Muscle of leg (tissue), 16 donors: ENCODE data around the gene SFR1. TPM values are rescaled to one million over a fixed set of nuclear protein-coding genes. Genes with fewer than 3 reads are reported as not detected.

ENCODE experiments used
- DNase-seq: peaks from one replicate; pipeline ENCODE4 v3.0.0; 2013
- H3K27ac ChIP-seq: one replicate; pipeline ENCODE4 v1.5.1; 2013; ENCODE audit warnings: mild to moderate bottlenecking, low read length, control low read depth
- H3K27me3 ChIP-seq: one replicate; pipeline ENCODE4 v1.6.1; 2013; ENCODE audit warnings: low read length; ENCODE audit not compliant: control insufficient read depth, insufficient read depth
- H3K36me3 ChIP-seq: one replicate; pipeline ENCODE4 v1.6.1; 2013; ENCODE audit warnings: low read length; ENCODE audit not compliant: control insufficient read depth, insufficient read depth
- H3K4me1 ChIP-seq: one replicate; pipeline ENCODE4 v1.6.1; 2013; ENCODE audit warnings: low read length; ENCODE audit not compliant: control insufficient read depth, insufficient read depth
- H3K4me3 ChIP-seq: one replicate; pipeline ENCODE4 v1.5.1; 2013; ENCODE audit warnings: low read length, control low read depth
- H3K9me3 ChIP-seq: replicated peaks from 2 replicates; pipeline ENCODE4 v1.6.1; 2013; ENCODE audit warnings: low read depth, low read length; ENCODE audit not compliant: control insufficient read depth
- WGBS: methylation state at CpG from one replicate; pipeline ENCODE4 v1.1.5; 2013; ENCODE audit warnings: missing lambda C conversion rate; ENCODE audit not compliant: insufficient coverage; 5-methylcytosine and 5-hydroxymethylcytosine counted together
- long read RNA-seq, 11 donors: transcript quantifications; one replicate each; lab custom pipeline, GENCODE V29; 2026
- polyA plus RNA-seq, 8 donors: library from polyadenylated mRNA; unstranded; fragments of 120-200 nt; gene quantifications; one replicate each; pipeline versions ENCODE4 v1.2.1 to v1.2.3, GENCODE V29; 2013; ENCODE audit warnings: inconsistent platforms in 1 of 8, low replicate concordance in 1 of 8; ENCODE audit not compliant: insufficient read length in 8 of 8, insufficient read depth in 1 of 8
- total RNA-seq: library from RNA; stranded (reverse); fragments of 120-200 nt; gene quantifications from one replicate; pipeline ENCODE4 v1.2.4, GENCODE V29; 2013

The SFR1 gene, protein sequence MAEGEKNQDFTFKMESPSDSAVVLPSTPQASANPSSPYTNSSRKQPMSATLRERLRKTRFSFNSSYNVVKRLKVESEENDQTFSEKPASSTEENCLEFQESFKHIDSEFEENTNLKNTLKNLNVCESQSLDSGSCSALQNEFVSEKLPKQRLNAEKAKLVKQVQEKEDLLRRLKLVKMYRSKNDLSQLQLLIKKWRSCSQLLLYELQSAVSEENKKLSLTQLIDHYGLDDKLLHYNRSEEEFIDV
- 6.6 TPM for total RNA-seq
- polyA plus RNA-seq, result 1 to 10 TPM; 5.1 to 7.0 (median 5.8) TPM
- long read RNA-seq, donor 1, result 0 reads
- long read RNA-seq, donor 2, partial matches to known transcripts, result 0 of 1 reads
- long read RNA-seq, donor 2, other reads (novel, unspliced or antisense), result 0 of 1 reads
- long read RNA-seq, donor 3, partial matches to known transcripts, result 0 of 4 reads
- long read RNA-seq, donor 3, other reads (novel, unspliced or antisense), result 0 of 4 reads
- long read RNA-seq, donor 4, result 0 reads
- long read RNA-seq, donor 5, partial matches to known transcripts, result 0 of 6 reads
- long read RNA-seq, donor 5, other reads (novel, unspliced or antisense), result 0 of 6 reads
- long read RNA-seq, donor 6, partial matches to known transcripts, result 0 of 4 reads
- long read RNA-seq, donor 6, other reads (novel, unspliced or antisense), result 0 of 4 reads
- long read RNA-seq, donor 7, transcript SFR1-202 (4 exons, 1,503 nt), result major isoform, 6 of 7 reads
- long read RNA-seq, donor 7, partial matches to known transcripts, result 0 of 7 reads
- long read RNA-seq, donor 7, other reads (novel, unspliced or antisense), result 0 of 7 reads
- long read RNA-seq, donor 8, partial matches to known transcripts, result 0 of 2 reads
- long read RNA-seq, donor 8, other reads (novel, unspliced or antisense), result 0 of 2 reads
- long read RNA-seq, donor 9, partial matches to known transcripts, result 0 of 2 reads
- long read RNA-seq, donor 9, other reads (novel, unspliced or antisense), result 0 of 2 reads
- long read RNA-seq, donor 10, partial matches to known transcripts, result 0 of 3 reads
- long read RNA-seq, donor 10, other reads (novel, unspliced or antisense), result 0 of 3 reads
- long read RNA-seq, donor 11, partial matches to known transcripts, result 0 of 3 reads
- long read RNA-seq, donor 11, other reads (novel, unspliced or antisense), result 0 of 3 reads

DNA sequence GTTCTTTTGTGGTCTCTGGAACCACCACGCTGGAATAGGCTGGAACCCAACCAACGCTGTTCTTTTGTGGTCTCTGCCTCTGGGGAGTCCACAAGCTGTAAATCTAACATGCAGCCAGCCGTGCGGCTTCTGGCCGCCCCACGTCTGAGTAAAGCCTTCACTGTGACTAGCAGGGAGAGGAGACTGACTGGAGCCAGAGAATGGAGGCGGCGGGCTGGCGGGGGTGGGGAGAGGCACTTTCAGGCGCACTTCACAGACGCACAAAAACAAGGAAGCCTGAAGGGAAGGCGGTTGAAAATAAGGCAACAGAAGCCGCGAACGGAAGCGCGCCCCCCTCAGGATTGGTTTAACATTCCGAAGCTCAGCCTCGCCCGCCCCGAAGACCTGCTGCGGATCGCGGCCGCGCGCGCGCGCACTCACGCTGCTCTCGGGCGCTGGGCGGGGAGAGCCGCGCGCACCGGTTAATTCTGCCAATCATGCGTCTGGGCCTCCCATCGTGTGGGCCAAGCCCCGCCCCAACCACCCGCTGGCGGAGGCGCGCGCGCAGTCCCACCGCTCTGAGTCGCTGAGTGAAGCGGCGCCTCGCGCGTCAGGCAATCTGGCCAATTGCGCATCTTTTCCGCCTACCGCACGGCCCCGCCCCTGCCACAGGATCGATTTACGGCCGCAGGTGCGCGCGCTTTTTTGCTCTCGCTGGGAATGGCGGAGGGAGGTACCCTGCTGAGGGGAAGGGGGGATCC lies at the start of gene SFR1:
Gene SFR1 (plus strand): TSS at position 687 of the 740 bp plus-strand sequence. CDS start 13 bp downstream, at position 700.
- no peaks in the 10 kb centered on the region for H3K27me3 ChIP-seq
- peaks cover 4% of the 10 kb centered on the region for H3K4me1 ChIP-seq
- under 1% methylated on average over 66 of the region's 67 CpGs for WGBS
- peak within 1 kb of the TSS; percentile 97 for H3K27ac ChIP-seq
- no peaks in the 10 kb centered on the region for H3K9me3 ChIP-seq
- peak; percentile 100 for DNase-seq
- H3K4me3 ChIP-seq, result peak within 1 kb of the TSS; percentile 83
- H3K36me3 ChIP-seq, result no peaks in the 10 kb centered on the region

DNA sequence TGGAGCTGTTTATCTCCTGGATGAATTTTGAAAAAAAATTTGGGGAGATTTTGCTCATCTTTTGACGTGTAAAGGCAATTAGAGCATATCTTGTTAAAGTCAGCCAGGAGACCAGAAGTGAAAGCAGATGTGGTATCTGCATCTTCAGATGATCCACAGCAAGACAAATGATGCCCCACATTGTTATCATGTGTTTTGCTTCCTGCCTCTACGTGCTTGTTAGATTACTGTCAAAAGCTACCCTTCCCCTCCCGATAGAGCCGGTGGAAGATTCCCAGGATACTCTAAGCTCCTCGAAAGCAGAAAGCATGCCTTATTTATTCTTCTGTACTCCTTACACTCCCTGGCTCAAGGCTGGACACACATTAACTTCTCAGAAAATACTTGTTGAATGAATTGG lies 49.2 kb upstream of the SFR1 start:
- peaks cover 2% of the 10 kb centered on the region for H3K27me3 ChIP-seq
- no peak overlapping the region for H3K4me3 ChIP-seq
- no peak for DNase-seq
- peaks cover 5% of the 10 kb centered on the region for H3K4me1 ChIP-seq
- WGBS, result 50% methylated on average over 4 of the region's 5 CpGs
- no peaks in the 10 kb centered on the region for H3K36me3 ChIP-seq
- H3K27ac ChIP-seq, result no peak overlapping the region
- H3K9me3 ChIP-seq, result no peaks in the 10 kb centered on the region

DNA sequence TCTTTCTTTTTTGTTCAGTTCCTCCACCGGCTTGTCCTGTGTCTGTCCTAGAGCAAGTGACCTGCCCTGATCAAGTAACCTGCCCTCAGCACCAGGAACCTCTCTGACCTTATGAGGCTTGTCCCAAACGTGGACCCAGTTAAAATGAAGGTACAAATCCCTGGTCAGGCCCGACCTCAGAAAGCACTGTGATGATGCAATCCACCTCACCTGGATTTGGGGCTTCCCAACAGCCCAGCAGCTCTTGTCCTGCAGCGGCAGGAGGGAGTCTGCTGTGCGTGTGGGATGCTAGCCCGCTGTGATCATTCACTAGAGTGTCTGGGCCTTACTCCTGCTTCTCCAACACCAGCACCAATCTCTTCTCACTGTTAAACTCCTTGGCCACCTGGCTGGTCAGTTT lies 47.5 kb upstream of the SFR1 start:
- 82% methylated on average over 5 of the region's 6 CpGs for WGBS
- H3K9me3 ChIP-seq, result no peaks in the 10 kb centered on the region
- peaks cover 5% of the 10 kb centered on the region for H3K4me1 ChIP-seq
- no peak overlapping the region for H3K4me3 ChIP-seq
- no peak for DNase-seq
- no peaks in the 10 kb centered on the region for H3K36me3 ChIP-seq
- H3K27ac ChIP-seq, result no peak overlapping the region
- H3K27me3 ChIP-seq, result peaks cover 3% of the 10 kb centered on the region

DNA sequence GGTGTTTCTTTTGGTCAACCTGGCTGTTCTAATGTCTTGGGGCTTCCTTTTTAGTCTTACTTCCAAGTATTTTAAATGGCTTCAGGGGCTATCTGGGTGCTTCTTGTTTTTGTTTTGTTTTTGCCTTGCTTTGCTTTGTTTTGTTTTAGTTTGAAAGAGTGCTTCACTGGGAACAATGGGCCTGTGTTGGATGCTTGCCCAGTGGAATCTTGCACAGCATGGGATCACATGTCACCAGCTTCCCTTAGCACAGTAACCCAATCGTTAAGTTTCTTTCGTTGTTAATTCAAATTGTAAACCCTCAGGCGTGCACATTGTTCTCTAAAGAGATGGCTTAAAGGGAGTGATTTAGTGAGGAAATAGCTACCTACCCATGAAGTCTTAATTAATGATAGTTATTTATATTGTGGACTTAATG lies 45.2 kb upstream of the SFR1 start:
- DNase-seq, result peak; percentile 72
- no CpG with 5 or more reads among the region's 3 CpGs for WGBS
- no peak overlapping the region for H3K4me3 ChIP-seq
- H3K4me1 ChIP-seq, result peaks cover 5% of the 10 kb centered on the region
- H3K9me3 ChIP-seq, result no peaks in the 10 kb centered on the region
- peaks cover 3% of the 10 kb centered on the region for H3K27me3 ChIP-seq
- peak overlapping the region; percentile 43 for H3K27ac ChIP-seq
- no peaks in the 10 kb centered on the region for H3K36me3 ChIP-seq

DNA sequence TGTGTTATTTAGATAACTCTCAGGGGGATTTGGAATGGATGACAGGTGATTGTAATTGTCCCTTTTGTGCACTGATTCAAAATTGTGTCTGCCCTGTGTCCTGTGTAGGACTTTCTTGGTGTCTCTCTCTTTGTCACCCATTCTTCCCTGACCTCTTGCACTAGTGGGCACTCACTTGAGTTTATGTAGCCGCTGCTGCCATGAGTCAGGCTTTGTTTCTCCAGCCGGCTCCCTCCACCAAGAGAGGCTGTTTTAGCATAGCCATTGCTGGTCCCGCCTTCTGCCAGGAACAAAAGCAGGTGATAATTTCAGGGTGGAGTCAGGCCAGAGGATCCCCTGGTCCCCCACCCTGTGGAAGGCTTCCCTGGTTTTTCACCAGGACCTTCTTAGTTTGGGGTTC lies 44.7 kb upstream of the SFR1 start:
- no peak overlapping the region for H3K4me3 ChIP-seq
- WGBS, result 20% methylated on average over 2 of the region's 3 CpGs
- no peak for DNase-seq
- H3K4me1 ChIP-seq, result peaks cover 5% of the 10 kb centered on the region
- H3K9me3 ChIP-seq, result no peaks in the 10 kb centered on the region
- H3K27me3 ChIP-seq, result peaks cover 3% of the 10 kb centered on the region
- no peaks in the 10 kb centered on the region for H3K36me3 ChIP-seq
- no peak overlapping the region for H3K27ac ChIP-seq

DNA sequence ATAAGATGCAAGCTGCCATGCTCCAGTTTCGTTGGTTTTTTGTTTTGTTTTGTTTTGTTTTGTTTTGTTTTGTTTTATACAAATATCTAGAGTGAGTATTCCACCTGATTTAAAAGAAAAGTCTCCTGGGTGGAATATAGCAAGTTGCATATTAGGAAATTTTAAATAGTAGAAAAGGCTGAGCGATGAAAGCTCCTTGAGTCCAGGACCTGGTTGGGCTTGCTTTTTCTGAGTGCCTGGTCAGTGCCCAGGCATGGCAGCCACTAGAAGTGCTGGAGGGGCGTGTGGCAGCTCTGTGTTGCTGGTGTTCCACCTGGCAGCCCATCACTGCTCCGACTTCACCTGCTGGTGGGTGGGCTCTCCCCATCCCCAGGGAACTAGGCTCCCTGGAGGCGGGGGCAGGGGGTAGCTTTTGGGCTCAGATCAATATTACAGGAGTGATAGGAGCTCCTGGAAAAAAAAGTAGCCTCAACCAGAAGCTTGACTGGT lies 44.3 kb upstream of the SFR1 start:
- no peak for DNase-seq
- Histone ChIP-seq H3K9me3 (no peaks in the 10 kb centered on the region), H3K4me1 (peaks cover 5% of the 10 kb centered on the region), H3K36me3 (no peaks in the 10 kb centered on the region), H3K27ac (no peak overlapping the region), H3K4me3 (no peak overlapping the region), H3K27me3 (peaks cover 3% of the 10 kb centered on the region)
- WGBS, result 83% methylated on average over 2 of the region's 5 CpGs

DNA sequence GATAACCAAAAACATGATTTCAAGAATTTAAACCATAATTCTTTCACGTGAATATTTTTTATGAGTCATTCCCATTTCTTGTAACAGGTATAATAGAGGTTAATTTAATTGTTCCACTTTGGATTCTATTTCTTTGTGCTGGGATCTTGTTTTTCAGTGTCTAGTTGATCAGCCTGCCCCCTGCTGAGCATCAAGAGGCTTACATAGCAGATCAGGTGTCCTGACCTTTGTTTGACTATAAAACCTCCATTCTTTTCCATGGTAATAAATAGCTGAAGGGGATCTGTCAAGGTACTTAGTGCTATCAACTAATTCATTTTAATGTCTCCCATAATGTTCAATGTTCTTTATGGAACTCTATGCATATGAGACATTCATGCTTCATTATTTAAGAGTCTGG lies 41.2 kb upstream of the SFR1 start:
- H3K4me3 ChIP-seq, result no peak overlapping the region
- WGBS, result no CpG with 5 or more reads among the region's 1 CpG
- peaks cover 5% of the 10 kb centered on the region for H3K4me1 ChIP-seq
- peaks cover 4% of the 10 kb centered on the region for H3K27me3 ChIP-seq
- H3K9me3 ChIP-seq, result no peaks in the 10 kb centered on the region
- peak; percentile 5 for DNase-seq
- H3K36me3 ChIP-seq, result no peaks in the 10 kb centered on the region
- H3K27ac ChIP-seq, result no peak overlapping the region

DNA sequence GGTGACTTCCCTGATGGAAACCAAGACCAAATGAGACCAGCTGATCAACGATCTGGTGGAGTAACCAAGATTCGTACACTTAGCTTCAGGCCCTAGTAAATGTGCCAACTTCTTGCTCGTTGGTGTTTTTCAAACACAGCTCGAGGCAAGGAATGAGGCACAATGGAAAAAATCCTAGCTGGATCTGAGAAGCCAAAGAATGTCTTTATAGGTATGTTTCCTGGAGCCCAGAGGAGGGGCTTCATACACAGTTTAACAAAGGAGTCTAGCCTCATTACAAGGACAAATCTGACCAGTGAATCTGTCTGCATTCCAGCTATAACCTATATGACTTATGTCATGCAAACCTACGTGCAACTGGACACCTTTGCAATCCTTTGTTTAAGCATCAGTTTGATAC lies 40.0 kb upstream of the SFR1 start:
- 32% methylated on average over 4 of the region's 5 CpGs for WGBS
- Histone ChIP-seq H3K27me3 (peaks cover 4% of the 10 kb centered on the region), H3K27ac (no peak overlapping the region), H3K36me3 (no peaks in the 10 kb centered on the region), H3K4me3 (no peak overlapping the region), H3K4me1 (peaks cover 4% of the 10 kb centered on the region), H3K9me3 (no peaks in the 10 kb centered on the region)
- DNase-seq, result peak; percentile 6

DNA sequence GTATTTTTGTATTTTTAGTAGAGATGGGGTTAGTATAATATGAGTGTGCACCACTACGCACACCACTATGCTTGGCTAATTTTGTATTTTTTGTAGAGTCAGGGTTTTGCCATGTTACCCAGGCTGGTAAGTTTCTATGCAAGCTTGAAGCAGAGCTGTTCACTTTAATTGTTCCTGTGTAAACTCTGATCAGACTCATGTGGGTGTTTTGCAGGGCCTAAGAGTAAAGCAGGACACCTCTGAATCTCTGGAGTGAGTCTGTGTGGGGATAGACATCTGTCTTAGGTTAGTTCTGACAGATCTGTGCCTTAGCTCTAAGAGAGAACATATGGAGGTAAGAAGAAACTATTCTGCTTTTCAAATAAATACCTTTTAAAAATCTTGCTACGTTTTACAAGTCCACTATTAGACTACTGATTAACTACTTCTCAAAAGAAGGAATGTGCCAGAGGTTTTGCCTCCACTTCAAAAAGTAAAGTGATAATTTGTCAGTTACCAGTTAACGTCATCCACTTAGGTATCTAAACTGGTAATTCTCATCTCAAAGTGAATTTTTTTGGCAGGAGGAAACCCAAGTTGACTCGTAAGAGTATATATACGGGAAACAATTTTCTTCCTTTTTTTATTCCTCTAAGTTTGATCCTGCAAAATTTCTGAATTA lies 37.4 kb upstream of the SFR1 start:
- Histone ChIP-seq H3K36me3 (no peaks in the 10 kb centered on the region), H3K4me1 (no peaks in the 10 kb centered on the region), H3K4me3 (no peak overlapping the region), H3K9me3 (no peaks in the 10 kb centered on the region), H3K27me3 (peaks cover 2% of the 10 kb centered on the region), H3K27ac (no peak overlapping the region)
- WGBS, result 83% methylated on average over 1 of the region's 5 CpGs
- no peak for DNase-seq
